ENCODE data around the gene SEC14L3. TPM values are rescaled to one million over a fixed set of nuclear protein-coding genes. Genes with fewer than 3 reads are reported as not detected.
A peak's percentile ranks its signal among the peaks of the same experiment; 100 is the strongest.

Gene SEC14L3
- total and polyA plus RNA-seq, 10 of the 15 experiments (the other 5 are each of a cell fraction or from before 2014, with no cell fraction given): 0.03 TPM; not detected in 9

- BruUV-seq (replicated peaks): no TSS peak
- in situ Hi-C loops (cut with MboI): no loop called here
- Histone ChIP-seq H3K27ac (ENCODE audit: control insufficient read depth, insufficient read depth) (no peak overlapping the region), H3K4me3 (no peak overlapping the region), H4K20me1 (ENCODE audit: control insufficient read depth, insufficient read depth) (no peaks in the 10 kb centered on the region), H3K4me2 (ENCODE audit: control insufficient read depth, insufficient read depth) (no peak overlapping the region), H3K9me3 (replicated peaks; ENCODE audit: control insufficient read depth, insufficient read depth, low read length) (no peaks in the 10 kb centered on the region), H2AFZ (ENCODE audit: control insufficient read depth, low read depth, low read length) (no peak overlapping the region), H3K9ac (ENCODE audit: control insufficient read depth, insufficient read depth, low read length) (no peak overlapping the region), H3K4me1 (ENCODE audit: control insufficient read depth, insufficient read depth, low read length) (no peaks in the 10 kb centered on the region), H3K79me2 (ENCODE audit: control insufficient read depth, insufficient read depth, low read length) (no peaks in the 10 kb centered on the region), H3K27me3 (replicated peaks in 1 of 2; ENCODE audit: control insufficient read depth in 2 of 2, insufficient read depth in 2 of 2, low read length in 1 of 2) (no peaks in the 10 kb centered on the region; a peak in 2 of 4 replicates), H3K36me3 (ENCODE audit: control insufficient read depth in 2 of 2, insufficient read depth in 2 of 2, low read length in 1 of 2) (no peaks in the 10 kb centered on the region)
- ChIA-PET RAD21 (ENCODE audit: unreplicated experiment) (interaction anchor here (1.1 kb wide), 1 partner anchor 203 kb away, joined by 3 read pairs; no protein-coding TSS in a partner anchor), POLR2A (interaction anchor here (0.6 kb wide), 1 partner anchor 160 kb away, joined by 3 read pairs; no protein-coding TSS in a partner anchor), SMC1A (ENCODE audit: uncharacterized antibody, unreplicated experiment) (interaction anchor here (1.2 kb wide), 1 partner anchor 13 kb away, joined by 3 read pairs; no protein-coding TSS in a partner anchor), CTCF (interaction anchor here (1.2 to 2.0 kb wide), 3 partner anchors 19 to 104 kb away, joined by 3 to 9 read pairs (median 3); partner anchors contain the start of gene RNF215)
- FAIRE-seq: no peak
- TF ChIP-seq ZZZ3 (IDR thresholded peaks at IDR 0.05; ENCODE audit: control insufficient read depth, insufficient read length, low read depth) (no peak), TARDBP (IDR thresholded peaks at IDR 0.05; ENCODE audit: borderline replicate concordance) (no peak), BRCA1 (IDR thresholded peaks at IDR 0.05; ENCODE audit: low read depth, low read length) (no peak), CHD1 (IDR thresholded peaks at IDR 0.05; ENCODE audit: low read depth, low read length) (no peak)
- TF ChIP-seq, protein P1, sequence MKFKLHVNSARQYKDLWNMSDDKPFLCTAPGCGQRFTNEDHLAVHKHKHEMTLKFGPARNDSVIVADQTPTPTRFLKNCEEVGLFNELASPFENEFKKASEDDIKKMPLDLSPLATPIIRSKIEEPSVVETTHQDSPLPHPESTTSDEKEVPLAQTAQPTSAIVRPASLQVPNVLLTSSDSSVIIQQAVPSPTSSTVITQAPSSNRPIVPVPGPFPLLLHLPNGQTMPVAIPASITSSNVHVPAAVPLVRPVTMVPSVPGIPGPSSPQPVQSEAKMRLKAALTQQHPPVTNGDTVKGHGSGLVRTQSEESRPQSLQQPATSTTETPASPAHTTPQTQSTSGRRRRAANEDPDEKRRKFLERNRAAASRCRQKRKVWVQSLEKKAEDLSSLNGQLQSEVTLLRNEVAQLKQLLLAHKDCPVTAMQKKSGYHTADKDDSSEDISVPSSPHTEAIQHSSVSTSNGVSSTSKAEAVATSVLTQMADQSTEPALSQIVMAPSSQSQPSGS (IDR thresholded peaks at IDR 0.05; ENCODE audit: low read length): no peak
- DNase-seq (ENCODE audit: low read depth, low spot score): no peak
- intact Hi-C loops (cut with micrococcal nuclease; ENCODE audit: unreplicated experiment): no loop called here
- 29% methylated on average over 5 of the region's 7 CpGs for WGBS (ENCODE audit: insufficient coverage, insufficient replicate concordance, low lambda C conversion rate, missing lambda C conversion rate)
- ATAC-seq: no peak
Measured at GRCh38 chr22:30491381-30491780, 19.6 kb upstream of the SEC14L3 start.

DNA sequence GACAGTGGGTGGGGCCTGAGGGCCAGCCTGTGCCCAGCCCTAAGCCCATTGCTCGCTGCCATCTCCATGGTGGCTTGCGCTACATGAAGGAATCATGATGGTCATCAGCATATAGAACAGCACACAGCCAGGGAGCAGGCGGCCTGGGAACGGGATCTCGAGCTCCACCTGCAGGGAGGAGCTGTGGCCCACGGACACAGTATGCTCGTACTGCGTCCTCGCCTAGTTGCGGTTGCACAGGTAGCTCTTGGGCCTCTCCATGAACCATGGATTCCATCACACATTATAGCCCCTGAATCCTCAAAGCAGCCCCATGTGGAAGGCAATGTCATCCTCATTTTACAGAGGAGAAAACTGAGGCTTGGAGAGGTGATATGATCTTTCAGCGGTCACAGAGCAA, 18.6 kb upstream of the SEC14L3 start:
- ChIA-PET SMC1A (ENCODE audit: uncharacterized antibody, unreplicated experiment) (no interaction called here), RAD21 (ENCODE audit: unreplicated experiment) (interaction anchor here (1.1 kb wide), 1 partner anchor 202 kb away, joined by 3 read pairs; no protein-coding TSS in a partner anchor), POLR2A (no interaction called here), CTCF (interaction anchor here (0.9 to 2.0 kb wide), 5 partner anchors 20 to 264 kb away, joined by 3 to 9 read pairs (median 3); partner anchors contain the start of gene RNF215)
- Histone ChIP-seq H3K27ac (ENCODE audit: control insufficient read depth, insufficient read depth) (no peak overlapping the region), H4K20me1 (ENCODE audit: control insufficient read depth, insufficient read depth) (no peaks in the 10 kb centered on the region), H3K4me3 (no peak overlapping the region), H3K9me3 (replicated peaks; ENCODE audit: control insufficient read depth, insufficient read depth, low read length) (no peaks in the 10 kb centered on the region), H3K9ac (ENCODE audit: control insufficient read depth, insufficient read depth, low read length) (no peak overlapping the region), H3K4me2 (ENCODE audit: control insufficient read depth, insufficient read depth) (no peak overlapping the region), H3K79me2 (ENCODE audit: control insufficient read depth, insufficient read depth, low read length) (no peaks in the 10 kb centered on the region), H3K4me1 (ENCODE audit: control insufficient read depth, insufficient read depth, low read length) (no peaks in the 10 kb centered on the region; the same call in 1 of the 2 replicates), H2AFZ (ENCODE audit: control insufficient read depth, low read depth, low read length) (no peak overlapping the region), H3K36me3 (ENCODE audit: control insufficient read depth in 2 of 2, insufficient read depth in 2 of 2, low read length in 1 of 2) (no peaks in the 10 kb centered on the region), H3K27me3 (replicated peaks in 1 of 2; ENCODE audit: control insufficient read depth in 2 of 2, insufficient read depth in 2 of 2, low read length in 1 of 2) (no peaks in the 10 kb centered on the region; a peak in 2 of 4 replicates)
- in situ Hi-C loops (cut with MboI): no loop called here
- ATAC-seq: no peak
- no peak for DNase-seq (ENCODE audit: low read depth, low spot score)
- no TSS peak for BruUV-seq (replicated peaks)
- FAIRE-seq: no peak
- WGBS (ENCODE audit: insufficient coverage, insufficient replicate concordance, low lambda C conversion rate, missing lambda C conversion rate): 13% methylated on average over 11 of the region's 11 CpGs
- TF ChIP-seq ASH2L (IDR thresholded peaks at IDR 0.05; ENCODE audit: borderline replicate concordance, low read depth) (no peak), CTCF (IDR thresholded peaks at IDR 0.05 in 2 of 3, conservative IDR thresholded peaks at IDR 0.05 in 1 of 3; ENCODE audit: control insufficient read depth in 2 of 3, extremely low read depth in 1 of 3, insufficient read depth in 1 of 3, low read depth in 3 of 3, low read length in 3 of 3) (peak in 1 of 3 experiments; percentile 15; a peak in 1 of 6 replicates), CHD2 (IDR thresholded peaks at IDR 0.05; ENCODE audit: borderline replicate concordance, low read depth, low read length) (no peak)
- intact Hi-C loops (cut with micrococcal nuclease; ENCODE audit: unreplicated experiment): no loop called here

Data from GM12878 (cell line).